GM12878 (cell line): ENCODE measurements around the gene UNC13A.

Experiments
- BCL11A ChIP-seq: IDR thresholded peaks from 2 replicates; pipeline ENCODE4 v1.6.1; 2011; ENCODE audit warnings: low read depth, low read length
- EGR1 ChIP-seq, 2 experiments: IDR thresholded peaks; 1 replicate in 1 of 2; 2 replicates in 1 of 2; pipeline ENCODE4 v1.6.1; 2011 to 2012; ENCODE audit warnings: low read depth in 2 of 2, low read length in 2 of 2, borderline replicate concordance in 1 of 2, mild to moderate bottlenecking in 1 of 2, moderate library complexity in 1 of 2
- EP300 ChIP-seq, 2 experiments: fragments of 150-350 bp in 1 of 2; IDR thresholded peaks; 2 replicates each; pipeline ENCODE4 v1.6.1; 2011 to 2012; ENCODE audit warnings: low read depth in 2 of 2, low read length in 2 of 2, borderline replicate concordance in 1 of 2, improper control_type of control experiment in 1 of 2, inconsistent platforms in 1 of 2; ENCODE audit not compliant: control insufficient read depth in 1 of 2
- FOXM1 ChIP-seq: IDR thresholded peaks from 2 replicates; pipeline ENCODE4 v1.6.1; 2012; ENCODE audit warnings: low read depth, mild to moderate bottlenecking, inconsistent platforms, low read length, moderate library complexity
- KDM1A ChIP-seq: fragments of 200-600 bp; sonication (generic); IDR thresholded peaks from 2 replicates; pipeline ENCODE4 v1.6.1; 2016; ENCODE audit warnings: borderline replicate concordance
- MXI1 ChIP-seq: fragments of 150-350 bp; IDR thresholded peaks from 2 replicates; pipeline ENCODE4 v1.6.1; 2011; ENCODE audit warnings: low read depth, mild to moderate bottlenecking, inconsistent platforms, low read length, improper control_type of control experiment
- POLR2A ChIP-seq: IDR thresholded peaks from 2 replicates; pipeline ENCODE4 v1.6.1; 2011; ENCODE audit warnings: low read depth, mild to moderate bottlenecking, low read length
- RFX5 ChIP-seq: IDR thresholded peaks from 2 replicates; pipeline ENCODE4 v1.6.1; 2011; ENCODE audit warnings: low read depth, low read length, improper control_type of control experiment
- SREBF1 ChIP-seq: IDR thresholded peaks from 2 replicates; pipeline ENCODE4 v1.6.1; 2012; ENCODE audit warnings: mild to moderate bottlenecking, low read length
- TAF1 ChIP-seq: IDR thresholded peaks from 2 replicates; pipeline ENCODE4 v1.6.1; 2011; ENCODE audit warnings: mild to moderate bottlenecking, low read depth, low read length, borderline replicate concordance
- TF ChIP-seq, protein P1 (sequence below), 3 experiments: IDR thresholded peaks in 2 of 3; conservative IDR thresholded peaks in 1 of 3; 2 replicates each; pipeline ENCODE4 v1.5.1; 2011; ENCODE audit warnings: low read depth in 3 of 3, low read length in 3 of 3, mild to moderate bottlenecking in 3 of 3, control low read depth in 2 of 3, moderate library complexity in 2 of 3, inconsistent platforms in 1 of 3, mixed read lengths in 1 of 3; ENCODE audit not compliant: control insufficient read depth in 2 of 3, insufficient read depth in 1 of 3; ENCODE audit errors: extremely low read depth in 1 of 3
- TF ChIP-seq, protein P2 (sequence below): IDR thresholded peaks from 2 replicates; pipeline ENCODE4 v1.6.1; 2012; ENCODE audit warnings: improper control_type of control experiment, low read depth, low read length; ENCODE audit not compliant: insufficient replicate concordance
- TF ChIP-seq, protein P3 (sequence below): IDR thresholded peaks from 2 replicates; pipeline ENCODE4 v1.6.1; 2012; ENCODE audit warnings: low read depth, low read length, improper control_type of control experiment
- TF ChIP-seq, protein P4 (sequence below): fragments of 450-650 bp; IDR thresholded peaks from 2 replicates; pipeline ENCODE4 v1.6.1; 2017; ENCODE audit warnings: mild to moderate bottlenecking, moderate library complexity

DNA sequence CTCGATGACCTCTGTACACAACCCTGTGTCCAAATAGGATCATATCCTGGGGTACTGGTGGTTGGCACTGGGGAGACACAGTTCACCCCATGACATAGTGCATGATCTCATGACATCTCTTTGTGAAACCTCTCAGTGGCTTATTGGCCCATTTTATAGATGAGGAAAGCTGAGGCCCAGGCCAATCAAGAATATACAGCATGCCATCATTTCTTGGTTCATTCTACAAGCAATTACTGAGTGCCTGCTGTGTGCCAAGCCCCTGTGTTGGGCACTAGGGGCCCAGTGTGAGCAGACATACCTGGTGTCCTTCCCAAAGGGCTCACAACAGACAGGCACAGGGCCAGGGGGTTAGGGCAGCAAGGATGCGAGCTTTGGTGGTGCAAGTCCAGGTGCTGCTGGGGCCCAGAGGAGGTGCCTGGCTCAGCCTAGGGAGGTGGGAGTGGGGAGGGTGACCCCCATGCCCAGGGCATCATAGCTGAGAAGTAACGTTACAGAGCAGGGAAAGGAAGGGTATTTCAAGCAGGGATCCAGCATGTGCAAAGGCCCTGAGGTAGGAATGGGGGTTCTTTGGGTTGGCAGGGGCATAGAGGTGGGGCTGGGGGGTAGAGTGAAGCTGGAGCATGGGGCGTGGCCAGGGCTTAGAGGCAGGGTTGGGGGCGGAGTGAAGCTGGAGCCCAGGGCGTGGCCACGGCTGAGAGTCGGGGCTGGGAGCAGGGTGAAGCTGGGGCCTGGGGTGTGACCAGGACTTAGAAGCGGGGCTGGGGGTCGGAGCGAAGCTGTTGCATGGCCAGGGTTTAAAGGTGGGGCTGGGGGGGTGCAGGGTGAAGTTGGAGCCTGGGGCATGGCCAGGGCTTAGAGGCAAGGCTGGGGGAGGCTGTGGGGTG is 112.0 kb downstream of the UNC13A start:
- TF ChIP-seq, protein P1, sequence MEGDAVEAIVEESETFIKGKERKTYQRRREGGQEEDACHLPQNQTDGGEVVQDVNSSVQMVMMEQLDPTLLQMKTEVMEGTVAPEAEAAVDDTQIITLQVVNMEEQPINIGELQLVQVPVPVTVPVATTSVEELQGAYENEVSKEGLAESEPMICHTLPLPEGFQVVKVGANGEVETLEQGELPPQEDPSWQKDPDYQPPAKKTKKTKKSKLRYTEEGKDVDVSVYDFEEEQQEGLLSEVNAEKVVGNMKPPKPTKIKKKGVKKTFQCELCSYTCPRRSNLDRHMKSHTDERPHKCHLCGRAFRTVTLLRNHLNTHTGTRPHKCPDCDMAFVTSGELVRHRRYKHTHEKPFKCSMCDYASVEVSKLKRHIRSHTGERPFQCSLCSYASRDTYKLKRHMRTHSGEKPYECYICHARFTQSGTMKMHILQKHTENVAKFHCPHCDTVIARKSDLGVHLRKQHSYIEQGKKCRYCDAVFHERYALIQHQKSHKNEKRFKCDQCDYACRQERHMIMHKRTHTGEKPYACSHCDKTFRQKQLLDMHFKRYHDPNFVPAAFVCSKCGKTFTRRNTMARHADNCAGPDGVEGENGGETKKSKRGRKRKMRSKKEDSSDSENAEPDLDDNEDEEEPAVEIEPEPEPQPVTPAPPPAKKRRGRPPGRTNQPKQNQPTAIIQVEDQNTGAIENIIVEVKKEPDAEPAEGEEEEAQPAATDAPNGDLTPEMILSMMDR (IDR thresholded peaks at IDR 0.05 in 2 of 3, conservative IDR thresholded peaks at IDR 0.05 in 1 of 3; ENCODE audit: control insufficient read depth in 2 of 3, extremely low read depth in 1 of 3, insufficient read depth in 1 of 3, low read depth in 3 of 3, low read length in 3 of 3): no peak
- TF ChIP-seq TAF1 (no peak), MXI1 (no peak), FOXM1 (no peak), EGR1 (IDR thresholded peaks at IDR 0.05; ENCODE audit: borderline replicate concordance in 1 of 2, low read depth in 2 of 2, low read length in 2 of 2) (no peak), POLR2A (no peak), RFX5 (no peak), EP300 (IDR thresholded peaks at IDR 0.05; ENCODE audit: borderline replicate concordance in 1 of 2, control insufficient read depth in 1 of 2, low read depth in 2 of 2, low read length in 2 of 2) (no peak), BCL11A (no peak), KDM1A (no peak), SREBF1 (no peak)
- TF ChIP-seq, protein P2, sequence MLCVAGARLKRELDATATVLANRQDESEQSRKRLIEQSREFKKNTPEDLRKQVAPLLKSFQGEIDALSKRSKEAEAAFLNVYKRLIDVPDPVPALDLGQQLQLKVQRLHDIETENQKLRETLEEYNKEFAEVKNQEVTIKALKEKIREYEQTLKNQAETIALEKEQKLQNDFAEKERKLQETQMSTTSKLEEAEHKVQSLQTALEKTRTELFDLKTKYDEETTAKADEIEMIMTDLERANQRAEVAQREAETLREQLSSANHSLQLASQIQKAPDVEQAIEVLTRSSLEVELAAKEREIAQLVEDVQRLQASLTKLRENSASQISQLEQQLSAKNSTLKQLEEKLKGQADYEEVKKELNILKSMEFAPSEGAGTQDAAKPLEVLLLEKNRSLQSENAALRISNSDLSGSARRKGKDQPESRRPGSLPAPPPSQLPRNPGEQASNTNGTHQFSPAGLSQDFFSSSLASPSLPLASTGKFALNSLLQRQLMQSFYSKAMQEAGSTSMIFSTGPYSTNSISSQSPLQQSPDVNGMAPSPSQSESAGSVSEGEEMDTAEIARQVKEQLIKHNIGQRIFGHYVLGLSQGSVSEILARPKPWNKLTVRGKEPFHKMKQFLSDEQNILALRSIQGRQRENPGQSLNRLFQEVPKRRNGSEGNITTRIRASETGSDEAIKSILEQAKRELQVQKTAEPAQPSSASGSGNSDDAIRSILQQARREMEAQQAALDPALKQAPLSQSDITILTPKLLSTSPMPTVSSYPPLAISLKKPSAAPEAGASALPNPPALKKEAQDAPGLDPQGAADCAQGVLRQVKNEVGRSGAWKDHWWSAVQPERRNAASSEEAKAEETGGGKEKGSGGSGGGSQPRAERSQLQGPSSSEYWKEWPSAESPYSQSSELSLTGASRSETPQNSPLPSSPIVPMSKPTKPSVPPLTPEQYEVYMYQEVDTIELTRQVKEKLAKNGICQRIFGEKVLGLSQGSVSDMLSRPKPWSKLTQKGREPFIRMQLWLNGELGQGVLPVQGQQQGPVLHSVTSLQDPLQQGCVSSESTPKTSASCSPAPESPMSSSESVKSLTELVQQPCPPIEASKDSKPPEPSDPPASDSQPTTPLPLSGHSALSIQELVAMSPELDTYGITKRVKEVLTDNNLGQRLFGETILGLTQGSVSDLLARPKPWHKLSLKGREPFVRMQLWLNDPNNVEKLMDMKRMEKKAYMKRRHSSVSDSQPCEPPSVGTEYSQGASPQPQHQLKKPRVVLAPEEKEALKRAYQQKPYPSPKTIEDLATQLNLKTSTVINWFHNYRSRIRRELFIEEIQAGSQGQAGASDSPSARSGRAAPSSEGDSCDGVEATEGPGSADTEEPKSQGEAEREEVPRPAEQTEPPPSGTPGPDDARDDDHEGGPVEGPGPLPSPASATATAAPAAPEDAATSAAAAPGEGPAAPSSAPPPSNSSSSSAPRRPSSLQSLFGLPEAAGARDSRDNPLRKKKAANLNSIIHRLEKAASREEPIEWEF: no peak
- TF ChIP-seq, protein P3, sequence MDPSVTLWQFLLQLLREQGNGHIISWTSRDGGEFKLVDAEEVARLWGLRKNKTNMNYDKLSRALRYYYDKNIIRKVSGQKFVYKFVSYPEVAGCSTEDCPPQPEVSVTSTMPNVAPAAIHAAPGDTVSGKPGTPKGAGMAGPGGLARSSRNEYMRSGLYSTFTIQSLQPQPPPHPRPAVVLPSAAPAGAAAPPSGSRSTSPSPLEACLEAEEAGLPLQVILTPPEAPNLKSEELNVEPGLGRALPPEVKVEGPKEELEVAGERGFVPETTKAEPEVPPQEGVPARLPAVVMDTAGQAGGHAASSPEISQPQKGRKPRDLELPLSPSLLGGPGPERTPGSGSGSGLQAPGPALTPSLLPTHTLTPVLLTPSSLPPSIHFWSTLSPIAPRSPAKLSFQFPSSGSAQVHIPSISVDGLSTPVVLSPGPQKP: no peak
- TF ChIP-seq, protein P4, sequence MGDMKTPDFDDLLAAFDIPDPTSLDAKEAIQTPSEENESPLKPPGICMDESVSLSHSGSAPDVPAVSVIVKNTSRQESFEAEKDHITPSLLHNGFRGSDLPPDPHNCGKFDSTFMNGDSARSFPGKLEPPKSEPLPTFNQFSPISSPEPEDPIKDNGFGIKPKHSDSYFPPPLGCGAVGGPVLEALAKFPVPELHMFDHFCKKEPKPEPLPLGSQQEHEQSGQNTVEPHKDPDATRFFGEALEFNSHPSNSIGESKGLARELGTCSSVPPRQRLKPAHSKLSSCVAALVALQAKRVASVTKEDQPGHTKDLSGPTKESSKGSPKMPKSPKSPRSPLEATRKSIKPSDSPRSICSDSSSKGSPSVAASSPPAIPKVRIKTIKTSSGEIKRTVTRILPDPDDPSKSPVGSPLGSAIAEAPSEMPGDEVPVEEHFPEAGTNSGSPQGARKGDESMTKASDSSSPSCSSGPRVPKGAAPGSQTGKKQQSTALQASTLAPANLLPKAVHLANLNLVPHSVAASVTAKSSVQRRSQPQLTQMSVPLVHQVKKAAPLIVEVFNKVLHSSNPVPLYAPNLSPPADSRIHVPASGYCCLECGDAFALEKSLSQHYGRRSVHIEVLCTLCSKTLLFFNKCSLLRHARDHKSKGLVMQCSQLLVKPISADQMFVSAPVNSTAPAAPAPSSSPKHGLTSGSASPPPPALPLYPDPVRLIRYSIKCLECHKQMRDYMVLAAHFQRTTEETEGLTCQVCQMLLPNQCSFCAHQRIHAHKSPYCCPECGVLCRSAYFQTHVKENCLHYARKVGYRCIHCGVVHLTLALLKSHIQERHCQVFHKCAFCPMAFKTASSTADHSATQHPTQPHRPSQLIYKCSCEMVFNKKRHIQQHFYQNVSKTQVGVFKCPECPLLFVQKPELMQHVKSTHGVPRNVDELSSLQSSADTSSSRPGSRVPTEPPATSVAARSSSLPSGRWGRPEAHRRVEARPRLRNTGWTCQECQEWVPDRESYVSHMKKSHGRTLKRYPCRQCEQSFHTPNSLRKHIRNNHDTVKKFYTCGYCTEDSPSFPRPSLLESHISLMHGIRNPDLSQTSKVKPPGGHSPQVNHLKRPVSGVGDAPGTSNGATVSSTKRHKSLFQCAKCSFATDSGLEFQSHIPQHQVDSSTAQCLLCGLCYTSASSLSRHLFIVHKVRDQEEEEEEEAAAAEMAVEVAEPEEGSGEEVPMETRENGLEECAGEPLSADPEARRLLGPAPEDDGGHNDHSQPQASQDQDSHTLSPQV: no peak
